AG09319 (cell line): Measurements from ENCODE around the gene ACKR3.

Source experiments
- DNase-seq: peaks from one replicate; pipeline ENCODE4 v3.0.0-alpha.2; 2010; ENCODE audit warnings: low read depth; ENCODE audit errors: extremely low read depth
- CTCF ChIP-seq: IDR thresholded peaks from 2 replicates; pipeline ENCODE4 v1.5.1; 2011; ENCODE audit warnings: low read depth, mild to moderate bottlenecking, inconsistent platforms, low read length, moderate library complexity

Gene ACKR3

GRCh38 chr2:236580746-236581355 is 11.2 kb downstream of the ACKR3 start:
- no peak for DNase-seq
- TF ChIP-seq CTCF = no peak

GRCh38 chr2:236581546-236581945 is 11.9 kb downstream of the ACKR3 start:
- DNase-seq = no peak
- no peak for TF ChIP-seq CTCF

GRCh38 chr2:236582968-236583367 is 13.3 kb downstream of the ACKR3 start:
- no peak for TF ChIP-seq CTCF
- DNase-seq = no peak

- DNase-seq = no peak
Observed at GRCh38 chr2:236583621-236584203, 14.1 kb downstream of the ACKR3 start.

GRCh38 chr2:236584521-236585384 is 15.1 kb downstream of the ACKR3 start:
- no peak for DNase-seq
- TF ChIP-seq CTCF = no peak

More at GRCh38 chr2:236583621-236584203, 14.1 kb downstream of the ACKR3 start:
- TF ChIP-seq CTCF = no peak

GRCh38 chr2:236585966-236586365 is 16.3 kb downstream of the ACKR3 start:
- TF ChIP-seq CTCF = no peak
- DNase-seq = no peak
